OCI-LY1 (cell line): ENCODE results near the gene CPSF4L.

Experiments
- H2AFZ ChIP-seq: fragments of 200-600 bp; sonication (generic), shearing (Covaris generic); 2 replicates; pipeline ENCODE4 v1.6.0; 2014; ENCODE audit warnings: antibody characterized with exemption, mild to moderate bottlenecking, low read length
- H3F3A ChIP-seq: fragments of 200-600 bp; sonication (generic), shearing (Covaris generic); 2 replicates; pipeline ENCODE4 v1.6.0; 2014; ENCODE audit warnings: mild to moderate bottlenecking, antibody characterized with exemption, low read length, moderate library complexity; ENCODE audit not compliant: insufficient read depth
- H3K27ac ChIP-seq: fragments of 200-600 bp; sonication (generic); 2 replicates; pipeline ENCODE4 v1.5.1; 2014; ENCODE audit warnings: low read length, mixed run types, mild to moderate bottlenecking, low read depth; ENCODE audit not compliant: poor library complexity, severe bottlenecking
- H3K27me3 ChIP-seq: fragments of 200-600 bp; sonication (generic); 2 replicates; pipeline ENCODE4 v1.6.0; 2014; ENCODE audit warnings: antibody characterized with exemption, mild to moderate bottlenecking, low read length, moderate library complexity; ENCODE audit not compliant: insufficient read depth
- H3K36me3 ChIP-seq: fragments of 200-600 bp; sonication (generic); 2 replicates; pipeline ENCODE4 v1.6.1; 2014; ENCODE audit warnings: mild to moderate bottlenecking, antibody characterized with exemption, low read length, moderate library complexity, mixed read lengths; ENCODE audit not compliant: insufficient read depth
- H3K4me1 ChIP-seq: fragments of 200-600 bp; sonication (generic); 2 replicates; pipeline ENCODE4 v1.5.1; 2014; ENCODE audit warnings: mild to moderate bottlenecking, low read length, moderate library complexity; ENCODE audit not compliant: insufficient read depth, severe bottlenecking
- H3K4me2 ChIP-seq: fragments of 200-600 bp; sonication (generic), shearing (Covaris generic); 2 replicates; pipeline ENCODE4 v1.6.1; 2014; ENCODE audit warnings: low read length
- H3K4me3 ChIP-seq: fragments of 200-600 bp; sonication (generic); 2 replicates; pipeline ENCODE4 v1.5.1; 2014; ENCODE audit warnings: low read length, low read depth, mild to moderate bottlenecking, mixed read lengths; ENCODE audit not compliant: poor library complexity, severe bottlenecking
- H3K79me2 ChIP-seq: fragments of 200-600 bp; shearing (Covaris generic); 2 replicates; pipeline ENCODE4 v1.6.1; 2016; ENCODE audit warnings: mixed run types, low read length, mixed read lengths; ENCODE audit not compliant: insufficient read depth
- H3K9ac ChIP-seq: fragments of 200-600 bp; sonication (generic), shearing (Covaris generic); 2 replicates; pipeline ENCODE4 v1.6.1; 2014; ENCODE audit warnings: mild to moderate bottlenecking, low read length, mixed read lengths
- H3K9me2 ChIP-seq: fragments of 200-600 bp; sonication (generic), shearing (Covaris generic); 2 replicates; pipeline ENCODE4 v1.6.1; 2014; ENCODE audit warnings: low read depth, mild to moderate bottlenecking, low read length, mixed read lengths
- H3K9me3 ChIP-seq: fragments of 200-600 bp; shearing (Covaris generic); 2 replicates; pipeline ENCODE4 v1.6.1; 2014; ENCODE audit warnings: low read length, mixed read lengths
- H4K20me1 ChIP-seq: fragments of 200-600 bp; sonication (generic), shearing (Covaris generic); 2 replicates; pipeline ENCODE4 v1.6.0; 2016; ENCODE audit warnings: mild to moderate bottlenecking, low read length; ENCODE audit not compliant: insufficient read depth
- CTCF ChIP-seq: fragments of 200-600 bp; sonication (generic), shearing (Covaris generic); IDR thresholded peaks from 2 replicates; pipeline ENCODE4 v1.5.1; 2017; ENCODE audit warnings: mild to moderate bottlenecking, antibody characterized with exemption, low read length, moderate library complexity, mixed read lengths
- EZH2 ChIP-seq: fragments of 200-600 bp; sonication (generic), shearing (Covaris generic); IDR thresholded peaks from 2 replicates; pipeline ENCODE4 v1.8.0; 2017; ENCODE audit warnings: borderline replicate concordance, mixed run types, mild to moderate bottlenecking, antibody characterized with exemption, low read length, moderate library complexity, mixed read lengths

The CPSF4L gene

DNA sequence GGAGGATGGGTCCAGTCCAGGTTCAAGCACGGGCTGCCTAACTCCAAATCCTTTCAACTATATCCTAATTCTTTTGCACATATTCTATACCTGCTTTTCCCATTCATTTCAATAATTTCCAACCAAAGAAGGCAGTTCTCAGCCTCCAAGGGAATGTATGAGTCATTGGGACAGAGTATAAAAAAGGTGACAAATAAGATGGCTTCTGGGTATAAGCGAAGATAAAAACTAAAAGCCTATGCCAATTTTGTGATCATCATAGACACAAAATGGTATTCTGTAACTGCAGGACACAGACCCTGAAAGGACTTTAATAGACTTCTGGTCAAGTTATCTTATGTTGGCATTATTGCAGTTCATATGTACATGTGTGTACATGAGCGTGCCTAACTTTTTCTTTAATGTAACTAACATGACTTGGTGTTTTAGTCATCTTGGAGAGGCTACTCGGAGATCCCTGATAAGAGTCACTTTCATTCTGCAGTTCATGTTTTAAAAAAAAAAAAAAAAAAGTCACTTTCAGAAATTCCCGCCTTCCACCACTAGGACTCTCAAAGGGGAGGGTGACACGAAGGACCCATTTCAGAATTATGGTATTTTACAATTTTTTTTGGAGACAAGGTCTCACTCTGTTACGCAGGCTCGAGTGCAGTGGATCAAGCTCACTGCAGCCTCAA lies 51.5 kb downstream of the CPSF4L start:
- Histone ChIP-seq H3K79me2 (no peaks in the 10 kb centered on the region; the same call in 1 of the 2 replicates), H3K9ac (no peak overlapping the region), H3K4me1 (no peaks in the 10 kb centered on the region), H3K27me3 (no peaks in the 10 kb centered on the region), H4K20me1 (no peaks in the 10 kb centered on the region), H3K4me2 (no peak overlapping the region), H3K9me2 (no peaks in the 10 kb centered on the region), H3F3A (no peaks in the 10 kb centered on the region), H3K4me3 (no peak overlapping the region), H3K9me3 (no peaks in the 10 kb centered on the region), H3K36me3 (peaks cover 56% of the 10 kb centered on the region), H2AFZ (no peak overlapping the region), H3K27ac (no peak overlapping the region)
- TF ChIP-seq CTCF (no peak; the same call in 1 of the 2 replicates), EZH2 (no peak)

- no peaks in the 10 kb centered on the region for H3K9me2 ChIP-seq
- no peak overlapping the region for H3K4me3 ChIP-seq
- no peak for TF ChIP-seq EZH2
- no peak for TF ChIP-seq CTCF
- no peak overlapping the region for H3K4me2 ChIP-seq
- no peaks in the 10 kb centered on the region for H3K9me3 ChIP-seq
- no peak overlapping the region for H3K9ac ChIP-seq
- no peaks in the 10 kb centered on the region for H4K20me1 ChIP-seq
- H3K79me2 ChIP-seq = no peaks in the 10 kb centered on the region; the same call in 1 of the 2 replicates
- H3K4me1 ChIP-seq = no peaks in the 10 kb centered on the region
- no peak overlapping the region for H2AFZ ChIP-seq
- no peak overlapping the region for H3K27ac ChIP-seq
- no peaks in the 10 kb centered on the region for H3F3A ChIP-seq
- no peaks in the 10 kb centered on the region for H3K27me3 ChIP-seq
- peaks cover 62% of the 10 kb centered on the region for H3K36me3 ChIP-seq
These were observed 52.2 kb downstream of the CPSF4L start for GRCh38 chr17:73209436-73209835.

GRCh38 chr17:73208139-73208827 lies 53.4 kb downstream of the CPSF4L start:
- Histone ChIP-seq H3K79me2 (no peaks in the 10 kb centered on the region), H3K27ac (no peak overlapping the region), H4K20me1 (no peaks in the 10 kb centered on the region), H3K9ac (no peak overlapping the region), H3K36me3 (peaks cover 66% of the 10 kb centered on the region), H3K27me3 (no peaks in the 10 kb centered on the region), H2AFZ (no peak overlapping the region), H3F3A (no peaks in the 10 kb centered on the region), H3K9me2 (no peaks in the 10 kb centered on the region), H3K4me3 (no peak overlapping the region), H3K9me3 (no peaks in the 10 kb centered on the region), H3K4me1 (no peaks in the 10 kb centered on the region), H3K4me2 (no peak overlapping the region)
- TF ChIP-seq CTCF = no peak
- TF ChIP-seq EZH2 = no peak
